Fibroblast of lung (primary cell): ENCODE data around the gene OSGIN1. TPM values are rescaled to one million over a fixed set of nuclear protein-coding genes. Genes with fewer than 3 reads are reported as not detected.

Experiments
- DNase-seq, 2 donors: peaks; one replicate each; pipeline versions ENCODE4 v3.0.0 to v3.0.0-alpha.2; 2010; ENCODE audit warnings: low read depth in 2 of 2
- H2AFZ ChIP-seq: 2 replicates; pipeline ENCODE4 v1.5.1; 2012; ENCODE audit warnings: low read length, control low read depth, inconsistent platforms
- H3K27ac ChIP-seq: 2 replicates; pipeline ENCODE4 v1.5.1; 2011; ENCODE audit warnings: low read length, control low read depth; ENCODE audit not compliant: insufficient read depth
- H3K27me3 ChIP-seq: 2 replicates; pipeline ENCODE4 v1.5.1; 2011; ENCODE audit warnings: mild to moderate bottlenecking, low read length; ENCODE audit not compliant: control insufficient read depth, insufficient read depth
- H3K36me3 ChIP-seq: 2 replicates; pipeline ENCODE4 v1.5.1; 2011; ENCODE audit warnings: low read length; ENCODE audit not compliant: control insufficient read depth, insufficient read depth
- H3K4me1 ChIP-seq: 2 replicates; pipeline ENCODE4 v1.5.1; 2011; ENCODE audit warnings: low read length; ENCODE audit not compliant: control insufficient read depth, insufficient read depth; ENCODE audit errors: extremely low read depth
- H3K4me2 ChIP-seq: 2 replicates; pipeline ENCODE4 v1.5.1; 2011; ENCODE audit warnings: low read length, control low read depth; ENCODE audit not compliant: insufficient read depth; ENCODE audit errors: extremely low read depth
- H3K4me3 ChIP-seq, 4 experiments: fragments of 200-600 bp in 1 of 4; sonication (generic) in 1 of 4; replicated peaks in 1 of 4; 2 replicates each; pipeline ENCODE4 v1.5.1; 2011 to 2016; ENCODE audit warnings: low read length in 4 of 4, low read depth in 3 of 4, mild to moderate bottlenecking in 3 of 4, control low read depth in 2 of 4, inconsistent platforms in 1 of 4, mixed read lengths in 1 of 4; ENCODE audit not compliant: insufficient read depth in 1 of 4; ENCODE audit errors: control extremely low read depth in 1 of 4
- H3K79me2 ChIP-seq: 2 replicates; pipeline ENCODE4 v1.5.1; 2012; ENCODE audit warnings: mild to moderate bottlenecking, low read length, inconsistent platforms; ENCODE audit not compliant: control insufficient read depth, insufficient read depth
- H3K9ac ChIP-seq: 2 replicates; pipeline ENCODE4 v1.5.1; 2011; ENCODE audit warnings: mild to moderate bottlenecking, low read length, control low read depth; ENCODE audit not compliant: insufficient read depth
- H3K9me3 ChIP-seq: 2 replicates; pipeline ENCODE4 v1.5.1; 2012; ENCODE audit warnings: low read depth, low read length; ENCODE audit not compliant: control insufficient read depth, insufficient read depth
- H4K20me1 ChIP-seq: 2 replicates; pipeline ENCODE4 v1.5.1; 2011; ENCODE audit warnings: low read length; ENCODE audit not compliant: control insufficient read depth, insufficient read depth; ENCODE audit errors: extremely low read depth
- CTCF ChIP-seq, 2 donors: IDR thresholded peaks in 1 of 2; conservative IDR thresholded peaks in 1 of 2; 1 replicate in 1 of 2; 2 replicates in 1 of 2; pipeline ENCODE4 v1.5.1; 2011 to 2012; ENCODE audit warnings: low read length in 2 of 2, control low read depth in 1 of 2, inconsistent platforms in 1 of 2, low read depth in 1 of 2, mild to moderate bottlenecking in 1 of 2
- EZH2 ChIP-seq: IDR thresholded peaks from 2 replicates; pipeline ENCODE4 v1.5.1; 2012; ENCODE audit warnings: low read length, control low read depth, mild to moderate bottlenecking; ENCODE audit errors: missing control alignments
- polyA plus RNA-seq, 2 donors: library from polyadenylated mRNA; depleted of rRNA in 1 of 2; stranded (reverse) in 1 of 2; unstranded in 1 of 2; fragments of >200 nt; gene quantifications; 2 replicates each; pipeline ENCODE4 v1.2.1, GENCODE V29; 2011 to 2012; ENCODE audit warnings: missing spikeins in 1 of 2
- total RNA-seq: library from RNA; depleted of rRNA; stranded (reverse); fragments of >200 nt; gene quantifications from 2 replicates; pipeline ENCODE4 v1.2.1, GENCODE V29; 2014

The OSGIN1 gene
- total and polyA plus RNA-seq, 2 donors (not counting 1 experiment from before 2014, with no cell fraction given) = 2.1 to 6.6 TPM

GRCh38 chr16:83954577-83955016 lies 1.6 kb downstream of the OSGIN1 start:
- peak overlapping the region; percentile 19 to 83 (median 76) for H3K4me3 ChIP-seq
- peak; percentile 33 to 62 for DNase-seq
- peaks cover 4% of the 10 kb centered on the region for H3K79me2 ChIP-seq
- no peaks in the 10 kb centered on the region for H4K20me1 ChIP-seq
- H2AFZ ChIP-seq = no peak overlapping the region
- no peaks in the 10 kb centered on the region for H3K9me3 ChIP-seq
- H3K27me3 ChIP-seq = no peaks in the 10 kb centered on the region
- H3K36me3 ChIP-seq = peaks cover 7% of the 10 kb centered on the region
- TF ChIP-seq CTCF (conservative IDR thresholded peaks at IDR 0.05 in 1 of 2, IDR thresholded peaks at IDR 0.05 in 1 of 2; ENCODE audit: low read depth in 1 of 2, low read length in 2 of 2) (no peak), EZH2 (no peak)
- peak overlapping the region; percentile 2 for H3K27ac ChIP-seq
- H3K4me1 ChIP-seq = peaks cover 18% of the 10 kb centered on the region
- no peak overlapping the region for H3K9ac ChIP-seq
- H3K4me2 ChIP-seq = peak overlapping the region; percentile 98

- Histone ChIP-seq H2AFZ (no peak overlapping the region), H3K36me3 (peaks cover 8% of the 10 kb centered on the region), H3K9ac (no peak overlapping the region), H3K4me1 (peaks cover 18% of the 10 kb centered on the region), H3K4me2 (peak overlapping the region; percentile 9), H4K20me1 (no peaks in the 10 kb centered on the region), H3K27ac (no peak overlapping the region), H3K9me3 (no peaks in the 10 kb centered on the region), H3K4me3 (peak overlapping the region in 1 of 4 experiments; percentile 83), H3K79me2 (peaks cover 4% of the 10 kb centered on the region), H3K27me3 (no peaks in the 10 kb centered on the region)
- DNase-seq = peak; percentile 52 to 54
- no peak for TF ChIP-seq EZH2
- no peak for TF ChIP-seq CTCF (conservative IDR thresholded peaks at IDR 0.05 in 1 of 2, IDR thresholded peaks at IDR 0.05 in 1 of 2; ENCODE audit: low read depth in 1 of 2, low read length in 2 of 2)
Measured at GRCh38 chr16:83955218-83956130, 2.4 kb downstream of the OSGIN1 start.
